ENCODE results near the gene KIAA0930.

KIAA0930 gene

GRCh38 chr22:45248832-45249561 is 8.3 kb upstream of the KIAA0930 start:
- Histone ChIP-seq H3K27ac (no peak overlapping the region), H3K4me2 (ENCODE audit: low read length) (no peak overlapping the region), H3K9ac (no peak overlapping the region), H3K27me3 (ENCODE audit: control insufficient read depth, insufficient read depth, low read length) (no peaks in the 10 kb centered on the region), H3K4me1 (no peaks in the 10 kb centered on the region), H2AFZ (no peak overlapping the region), H3K9me3 (ENCODE audit: control insufficient read depth, low read length) (no peaks in the 10 kb centered on the region), H3K36me3 (ENCODE audit: control insufficient read depth, insufficient read depth, low read length) (no peaks in the 10 kb centered on the region), H3K4me3 (ENCODE audit: low read depth, low read length) (no peak overlapping the region), H3K79me2 (no peaks in the 10 kb centered on the region)
- TF ChIP-seq CTCF (IDR thresholded peaks at IDR 0.05): no peak

GRCh38 chr22:45246060-45246985 is 5.6 kb upstream of the KIAA0930 start:
- H3K36me3 ChIP-seq (ENCODE audit: control insufficient read depth, insufficient read depth, low read length): no peaks in the 10 kb centered on the region
- no peaks in the 10 kb centered on the region for H3K27me3 ChIP-seq (ENCODE audit: control insufficient read depth, insufficient read depth, low read length)
- H3K79me2 ChIP-seq: no peaks in the 10 kb centered on the region
- no peak overlapping the region for H3K4me2 ChIP-seq (ENCODE audit: low read length)
- H2AFZ ChIP-seq: no peak overlapping the region
- no peak overlapping the region for H3K9ac ChIP-seq
- H3K4me1 ChIP-seq: no peaks in the 10 kb centered on the region
- H3K4me3 ChIP-seq (ENCODE audit: low read depth, low read length): no peak overlapping the region
- no peaks in the 10 kb centered on the region for H3K9me3 ChIP-seq (ENCODE audit: control insufficient read depth, low read length)
- H3K27ac ChIP-seq: no peak overlapping the region
- TF ChIP-seq CTCF (IDR thresholded peaks at IDR 0.05): no peak

GRCh38 chr22:45244916-45245315 is 4.2 kb upstream of the KIAA0930 start:
- no peak for TF ChIP-seq CTCF (IDR thresholded peaks at IDR 0.05)
- Histone ChIP-seq H3K9ac (no peak overlapping the region), H3K27me3 (ENCODE audit: control insufficient read depth, insufficient read depth, low read length) (no peaks in the 10 kb centered on the region), H3K79me2 (no peaks in the 10 kb centered on the region), H3K4me3 (ENCODE audit: low read depth, low read length) (no peak overlapping the region), H3K4me1 (peaks cover 1% of the 10 kb centered on the region), H3K4me2 (ENCODE audit: low read length) (no peak overlapping the region), H3K27ac (no peak overlapping the region), H3K9me3 (ENCODE audit: control insufficient read depth, low read length) (no peaks in the 10 kb centered on the region), H2AFZ (no peak overlapping the region), H3K36me3 (ENCODE audit: control insufficient read depth, insufficient read depth, low read length) (no peaks in the 10 kb centered on the region)

DNA sequence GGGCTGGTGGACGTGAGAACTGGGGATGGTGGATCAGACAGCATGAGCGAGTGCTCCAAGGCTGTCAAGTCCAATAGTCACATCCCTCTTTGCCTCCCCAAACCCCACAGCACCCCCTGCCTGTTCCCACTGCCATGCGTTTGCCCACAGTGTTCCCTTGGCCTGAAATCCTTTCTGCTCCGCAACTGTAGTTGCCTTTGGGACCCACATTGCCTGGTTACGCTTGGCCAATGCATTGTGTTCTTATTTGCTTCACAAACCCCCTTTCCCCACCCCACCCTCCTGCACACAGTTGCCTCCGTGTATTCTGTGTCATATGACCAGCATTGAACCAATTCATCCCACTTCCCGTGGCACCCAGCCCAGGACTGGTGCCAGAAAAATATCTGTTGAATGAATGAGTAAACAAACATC is 2.1 kb upstream of the KIAA0930 start:
- no peaks in the 10 kb centered on the region for H3K9me3 ChIP-seq (ENCODE audit: control insufficient read depth, low read length)
- no peak overlapping the region for H2AFZ ChIP-seq
- H3K27ac ChIP-seq: no peak overlapping the region
- peaks cover 13% of the 10 kb centered on the region for H3K4me1 ChIP-seq
- H3K4me2 ChIP-seq (ENCODE audit: low read length): no peak overlapping the region
- H3K27me3 ChIP-seq (ENCODE audit: control insufficient read depth, insufficient read depth, low read length): no peaks in the 10 kb centered on the region
- no peaks in the 10 kb centered on the region for H3K36me3 ChIP-seq (ENCODE audit: control insufficient read depth, insufficient read depth, low read length)
- no peak overlapping the region for H3K9ac ChIP-seq
- no peak for TF ChIP-seq CTCF (IDR thresholded peaks at IDR 0.05)
- no peak overlapping the region for H3K4me3 ChIP-seq (ENCODE audit: low read depth, low read length)
- no peaks in the 10 kb centered on the region for H3K79me2 ChIP-seq

Data from parathyroid adenoma (tissue), 2 donors.